Neural cell (in vitro differentiated cells): ENCODE results near the gene SNX20.

Experiments used
- CTCF ChIP-seq: fragments of 450-650 bp; IDR thresholded peaks from 2 replicates; pipeline ENCODE4 v1.5.1; 2014; ENCODE audit warnings: antibody characterized with exemption, mild to moderate bottlenecking, moderate library complexity; ENCODE audit not compliant: poor library complexity, severe bottlenecking
- POLR2AphosphoS5 ChIP-seq: IDR thresholded peaks from 2 replicates; pipeline ENCODE4 v1.6.1; 2012

DNA sequence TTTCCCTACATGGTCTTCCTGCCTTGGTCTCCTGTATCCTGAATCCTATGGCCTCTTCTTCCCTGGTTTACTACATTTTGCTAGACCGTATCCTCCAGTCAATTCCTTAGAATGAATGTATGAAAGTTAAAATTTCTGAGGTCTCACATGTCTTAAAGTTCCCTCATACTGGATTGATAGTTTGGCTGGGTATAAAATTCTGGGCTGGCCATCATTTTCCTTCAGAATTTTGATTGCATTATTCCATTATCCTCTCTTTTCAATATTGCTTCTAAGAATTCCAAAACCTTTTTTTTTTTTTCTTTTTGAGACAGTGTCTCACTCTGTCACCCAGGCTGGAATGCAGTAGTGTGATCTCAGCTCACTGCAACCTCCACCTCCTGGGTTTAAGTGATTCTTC is 23.1 kb upstream of the SNX20 start:
- TF ChIP-seq CTCF (no peak), POLR2AphosphoS5 (no peak)
